SK-N-SH (cell line): Measurements from ENCODE around the gene ATP2A3. TPM values are rescaled to one million over a fixed set of nuclear protein-coding genes. Genes with fewer than 3 reads are reported as not detected.

Experiments
- CTCF ChIA-PET: fragments of 300-600, 350-600 bp; formaldehyde crosslinking; extraction: SDS; loops from one replicate; lab custom pipeline; 2021; lab: Yijun Ruan, JAX
- POLR2A ChIA-PET: fragments of 350-600 bp; sonication (Branson Sonifier 250); formaldehyde crosslinking; extraction: SDS; loops from one replicate; lab custom pipeline; 2020; ENCODE audit warnings: antibody characterized with exemption, inconsistent platforms; lab: Yijun Ruan, JAX
- DNase-seq: peaks from one replicate; pipeline ENCODE4 v3.0.0; 2012
- H2AFZ ChIP-seq: fragments of 200-600 bp; sonication (generic); 2 replicates; pipeline ENCODE4 v1.8.1; 2016; ENCODE audit warnings: antibody characterized with exemption, mild to moderate bottlenecking, low read depth
- H3F3A ChIP-seq: fragments of 200-600 bp; sonication (generic); replicated peaks from 2 replicates; pipeline ENCODE3; 2016; ENCODE audit warnings: antibody characterized with exemption, mild to moderate bottlenecking; ENCODE audit not compliant: insufficient read depth
- H3K27ac ChIP-seq, 2 experiments: fragments of 200-500 bp in 1 of 2; fragments of 200-600 bp in 1 of 2; sonication (Bioruptor generic) in 1 of 2; sonication (generic), shearing (Covaris generic) in 1 of 2; 2 replicates each; pipeline versions ENCODE4 v1.5.1 to v1.6.1; 2014 to 2016; ENCODE audit warnings: low read depth in 2 of 2, inconsistent platforms in 1 of 2, low read length in 1 of 2, mild to moderate bottlenecking in 1 of 2, mixed read lengths in 1 of 2
- H3K27me3 ChIP-seq: fragments of 200-600 bp; sonication (generic), shearing (Covaris generic); 2 replicates; pipeline ENCODE4 v1.6.1; 2016; ENCODE audit warnings: mixed run types; ENCODE audit not compliant: insufficient read depth
- H3K36me3 ChIP-seq, 2 experiments: fragments of 200-500 bp in 1 of 2; fragments of 200-600 bp in 1 of 2; sonication (Bioruptor generic) in 1 of 2; sonication (generic) in 1 of 2; replicated peaks in 1 of 2; 2 replicates each; pipeline versions ENCODE3 to v1.5.1; 2014 to 2016; ENCODE audit warnings: low read length in 1 of 2, mild to moderate bottlenecking in 1 of 2; ENCODE audit not compliant: insufficient read depth in 2 of 2, control insufficient read depth in 1 of 2
- H3K4me1 ChIP-seq, 2 experiments: fragments of 200-500 bp in 1 of 2; fragments of 200-600 bp in 1 of 2; sonication (Bioruptor generic) in 1 of 2; sonication (generic), shearing (Covaris generic) in 1 of 2; 2 replicates each; pipeline versions ENCODE4 v1.5.1 to v1.6.1; 2014 to 2016; ENCODE audit warnings: low read depth in 1 of 2, low read length in 1 of 2, mixed run types in 1 of 2; ENCODE audit not compliant: insufficient read depth in 2 of 2, control insufficient read depth in 1 of 2
- H3K4me2 ChIP-seq: fragments of 200-600 bp; sonication (generic), shearing (Covaris generic); 2 replicates; pipeline ENCODE4 v1.6.1; 2017; ENCODE audit warnings: mixed run types
- H3K4me3 ChIP-seq, 2 experiments: fragments of 200-500 bp in 1 of 2; fragments of 200-600 bp in 1 of 2; sonication (Bioruptor generic) in 1 of 2; sonication (generic), shearing (Covaris generic) in 1 of 2; 2 replicates each; pipeline versions ENCODE4 v1.5.1 to v1.8.1; 2014 to 2016; ENCODE audit warnings: low read depth in 2 of 2, inconsistent platforms in 1 of 2, low read length in 1 of 2, mild to moderate bottlenecking in 1 of 2, mixed read lengths in 1 of 2, moderate library complexity in 1 of 2
- H3K79me2 ChIP-seq: fragments of 200-600 bp; sonication (generic); 2 replicates; pipeline ENCODE4 v1.8.1; 2017; ENCODE audit warnings: mild to moderate bottlenecking; ENCODE audit not compliant: insufficient read depth
- H3K9ac ChIP-seq: fragments of 200-600 bp; sonication (generic); 2 replicates; pipeline ENCODE4 v1.6.1; 2017; ENCODE audit warnings: mixed run types
- H3K9me2 ChIP-seq: fragments of 200-600 bp; sonication (generic); 2 replicates; pipeline ENCODE4 v1.6.1; 2017; ENCODE audit warnings: mixed run types
- H3K9me3 ChIP-seq: fragments of 200-600 bp; sonication (generic); 2 replicates; pipeline ENCODE4 v1.6.1; 2017; ENCODE audit warnings: mixed run types, mild to moderate bottlenecking, moderate library complexity
- H4K20me1 ChIP-seq: fragments of 200-600 bp; sonication (generic); 2 replicates; pipeline ENCODE4 v1.6.1; 2017; ENCODE audit warnings: mild to moderate bottlenecking, mixed run types; ENCODE audit not compliant: insufficient read depth
- ELF1 ChIP-seq: IDR thresholded peaks from 2 replicates; pipeline ENCODE4 v1.4.0; 2012
- EP300 ChIP-seq, 2 experiments: IDR thresholded peaks; 2 replicates each; pipeline versions ENCODE4 v1.4.0 to v1.6.1; 2012; ENCODE audit warnings: borderline replicate concordance in 1 of 2, low read depth in 1 of 2, low read length in 1 of 2
- EZH2phosphoT487 ChIP-seq: fragments of 200-600 bp; sonication (generic); IDR thresholded peaks from 2 replicates; pipeline ENCODE4 v1.6.1; 2017; ENCODE audit warnings: low read depth, mixed run types, mild to moderate bottlenecking, antibody characterized with exemption, moderate library complexity, borderline replicate concordance
- GATA2 ChIP-seq: sonication (generic); formaldehyde crosslinking; IDR thresholded peaks from 2 replicates; pipeline ENCODE4 v1.5.0; 2020; ENCODE audit warnings: mild to moderate bottlenecking, missing genetic modification reagents
- IRF3 ChIP-seq: fragments of 150-350 bp; IDR thresholded peaks from 2 replicates; pipeline ENCODE4 v1.6.1; 2016; ENCODE audit warnings: mild to moderate bottlenecking, low read depth, low read length
- JUND ChIP-seq: IDR thresholded peaks from 2 replicates; pipeline ENCODE4 v1.4.0; 2012
- MEF2A ChIP-seq: IDR thresholded peaks from 2 replicates; pipeline ENCODE4 v1.4.0; 2012; ENCODE audit warnings: low read depth, borderline replicate concordance
- NFIC ChIP-seq: IDR thresholded peaks from 2 replicates; pipeline ENCODE4 v1.4.0; 2012; ENCODE audit warnings: borderline replicate concordance
- NRF1 ChIP-seq: IDR thresholded peaks from 2 replicates; pipeline ENCODE4 v1.6.1; 2012; ENCODE audit warnings: low read depth, mild to moderate bottlenecking, low read length
- RCOR1 ChIP-seq: fragments of 150-350 bp; IDR thresholded peaks from 2 replicates; pipeline ENCODE4 v1.6.1; 2017; ENCODE audit warnings: antibody characterized with exemption, low read length
- REST ChIP-seq: IDR thresholded peaks from 2 replicates; pipeline ENCODE4 v1.6.1; 2012; ENCODE audit warnings: mild to moderate bottlenecking, low read depth, low read length, moderate library complexity
- RFX5 ChIP-seq: IDR thresholded peaks from 2 replicates; pipeline ENCODE4 v1.6.1; 2012; ENCODE audit warnings: mild to moderate bottlenecking, improper control_type of control experiment, low read length
- RXRA ChIP-seq: IDR thresholded peaks from 2 replicates; pipeline ENCODE4 v1.4.0; 2012; ENCODE audit warnings: low read depth, mild to moderate bottlenecking, borderline replicate concordance
- SIN3A ChIP-seq: IDR thresholded peaks from 2 replicates; pipeline ENCODE4 v1.6.1; 2012; ENCODE audit warnings: low read depth, mild to moderate bottlenecking, low read length, moderate library complexity, borderline replicate concordance
- TEAD4 ChIP-seq: IDR thresholded peaks from 2 replicates; pipeline ENCODE4 v1.4.0; 2012; ENCODE audit warnings: mild to moderate bottlenecking, borderline replicate concordance; ENCODE audit not compliant: insufficient read depth
- USF1 ChIP-seq: IDR thresholded peaks from 2 replicates; pipeline ENCODE4 v1.4.0; 2012; ENCODE audit warnings: low read depth, borderline replicate concordance
- WGBS: methylation state at CpG from one replicate; pipeline ENCODE4 v1.1.6; 2017; ENCODE audit warnings: low lambda C conversion rate; 5-methylcytosine and 5-hydroxymethylcytosine counted together
- polyA plus RNA-seq, 3 experiments: library from polyadenylated mRNA; depleted of rRNA; stranded (reverse); fragments of >200 nt; gene quantifications; 2 replicates each; pipeline ENCODE4 v1.2.3, GENCODE V29; 2012
- TF ChIP-seq, protein P1 (sequence below): IDR thresholded peaks from 2 replicates; pipeline ENCODE4 v1.4.0; 2012; ENCODE audit warnings: low read depth
- TF ChIP-seq, protein P2 (sequence below): fragments of 150-350 bp; IDR thresholded peaks from 2 replicates; pipeline ENCODE4 v1.6.1; 2017; ENCODE audit warnings: antibody characterized with exemption, low read length, low read depth, borderline replicate concordance
- TF ChIP-seq, protein P3 (sequence below): IDR thresholded peaks from 2 replicates; pipeline ENCODE4; 2012

Gene ATP2A3
- polyA plus RNA-seq, 1 of the 3 experiments (the other 2 are of a cell fraction): 2.1 TPM

DNA sequence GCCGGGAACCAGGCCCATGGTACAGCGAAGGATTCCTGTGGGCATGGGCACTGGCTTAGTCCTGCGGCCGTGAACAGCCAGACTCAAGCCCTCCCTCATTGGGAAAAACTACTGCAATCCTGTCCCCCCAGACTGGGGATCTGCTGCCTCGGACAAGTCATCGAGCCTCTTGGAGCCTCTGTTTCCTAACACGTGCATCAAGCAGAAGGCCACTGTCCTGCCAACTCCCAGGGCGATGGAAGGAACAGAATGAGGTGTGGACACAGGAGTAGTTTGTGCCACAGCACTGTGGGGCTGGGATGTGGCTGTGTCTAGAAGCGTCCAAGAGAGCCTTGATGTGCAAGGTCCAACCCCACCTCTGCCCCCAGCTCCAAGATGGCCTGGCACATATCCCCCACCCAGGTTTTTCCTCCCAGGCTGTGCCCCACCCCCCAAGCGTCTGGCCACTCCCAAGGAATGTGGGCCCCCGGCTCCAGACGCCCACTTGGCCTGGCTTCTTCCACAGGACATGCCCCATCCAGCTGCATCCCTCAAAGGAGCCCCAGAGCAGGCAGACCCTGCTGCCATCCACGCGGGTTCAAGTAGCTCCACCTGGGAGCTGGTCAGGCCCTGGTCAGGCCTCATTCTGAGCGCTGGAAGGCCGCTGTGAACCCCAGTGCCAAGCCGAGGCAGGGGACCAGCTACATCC, 74.8 kb downstream of the ATP2A3 start:
- CTCF ChIA-PET: interaction anchor here (1.5 to 2.7 kb wide), 5 partner anchors 10 to 152 kb away, joined by 5 to 14 read pairs (median 9); partner anchors contain the start of gene NCBP3
- 0 out of 2 replicates have a peak overlapping the region, but pooled peaks have one; percentile 17 for H2AFZ ChIP-seq
- POLR2A ChIA-PET: interaction anchor here (2.4 kb wide), 1 partner anchor 10 kb away, joined by 9 read pairs; no protein-coding TSS in a partner anchor
- peaks cover 14% of the 10 kb centered on the region for H3F3A ChIP-seq
- peaks cover 18% of the 10 kb centered on the region; the same call in 1 of the 2 replicates for H3K79me2 ChIP-seq
- no peak for TF ChIP-seq NRF1
- TF ChIP-seq, protein P1, sequence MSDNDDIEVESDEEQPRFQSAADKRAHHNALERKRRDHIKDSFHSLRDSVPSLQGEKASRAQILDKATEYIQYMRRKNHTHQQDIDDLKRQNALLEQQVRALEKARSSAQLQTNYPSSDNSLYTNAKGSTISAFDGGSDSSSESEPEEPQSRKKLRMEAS: no peak
- no peak for TF ChIP-seq JUND
- no peak for TF ChIP-seq TEAD4
- TF ChIP-seq, protein P2, sequence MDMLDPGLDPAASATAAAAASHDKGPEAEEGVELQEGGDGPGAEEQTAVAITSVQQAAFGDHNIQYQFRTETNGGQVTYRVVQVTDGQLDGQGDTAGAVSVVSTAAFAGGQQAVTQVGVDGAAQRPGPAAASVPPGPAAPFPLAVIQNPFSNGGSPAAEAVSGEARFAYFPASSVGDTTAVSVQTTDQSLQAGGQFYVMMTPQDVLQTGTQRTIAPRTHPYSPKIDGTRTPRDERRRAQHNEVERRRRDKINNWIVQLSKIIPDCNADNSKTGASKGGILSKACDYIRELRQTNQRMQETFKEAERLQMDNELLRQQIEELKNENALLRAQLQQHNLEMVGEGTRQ: no peak
- TF ChIP-seq EZH2phosphoT487: no peak
- no peak for TF ChIP-seq MEF2A
- no peak for TF ChIP-seq EP300 (IDR thresholded peaks at IDR 0.05; ENCODE audit: borderline replicate concordance in 1 of 2, low read depth in 1 of 2, low read length in 1 of 2)
- no peak for TF ChIP-seq RCOR1
- no peak for TF ChIP-seq RXRA
- no peak for TF ChIP-seq REST
- TF ChIP-seq ELF1: no peak
- no peak for TF ChIP-seq GATA2 (CRISPR knock-in tag)
- no peak for TF ChIP-seq NFIC
- TF ChIP-seq, protein P3, sequence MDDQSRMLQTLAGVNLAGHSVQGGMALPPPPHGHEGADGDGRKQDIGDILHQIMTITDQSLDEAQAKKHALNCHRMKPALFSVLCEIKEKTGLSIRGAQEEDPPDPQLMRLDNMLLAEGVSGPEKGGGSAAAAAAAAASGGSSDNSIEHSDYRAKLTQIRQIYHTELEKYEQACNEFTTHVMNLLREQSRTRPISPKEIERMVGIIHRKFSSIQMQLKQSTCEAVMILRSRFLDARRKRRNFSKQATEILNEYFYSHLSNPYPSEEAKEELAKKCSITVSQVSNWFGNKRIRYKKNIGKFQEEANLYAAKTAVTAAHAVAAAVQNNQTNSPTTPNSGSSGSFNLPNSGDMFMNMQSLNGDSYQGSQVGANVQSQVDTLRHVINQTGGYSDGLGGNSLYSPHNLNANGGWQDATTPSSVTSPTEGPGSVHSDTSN: no peak
- no peak for TF ChIP-seq IRF3
- TF ChIP-seq USF1: no peak
- TF ChIP-seq RFX5: no peak
- no peak for TF ChIP-seq SIN3A
- TF ChIP-seq, all 33 proteins: peak for 0
- Histone ChIP-seq H3K27me3 (no peaks in the 10 kb centered on the region), H3K4me3 (no peak overlapping the region), H3K4me2 (peak overlapping the region; percentile 96), H3K9me3 (no peaks in the 10 kb centered on the region), H3K4me1 (peaks cover 9 to 39% of the 10 kb centered on the region in 2 experiments; a peak in 3 of 4 replicates), H3K9ac (peak overlapping the region; percentile 80), H4K20me1 (0 out of 2 replicates have a peak, but pooled peaks cover 4% of the 10 kb centered on the region), H3K36me3 (no peaks in the 10 kb centered on the region), H3K27ac (peak overlapping the region; percentile 60 to 93; a peak in 3 of 4 replicates), H3K9me2 (no peaks in the 10 kb centered on the region)
- 89% methylated on average over 11 of the region's 17 CpGs for WGBS
- no peak for DNase-seq
